NT2/D1 (cell line): ENCODE results near the gene GPR39.

ENCODE experiments used
- DNase-seq: peaks from one replicate; pipeline ENCODE4 v3.0.0-alpha.2; 2011; ENCODE audit warnings: low read depth, low spot score
- H3K27me3 ChIP-seq: 2 replicates; pipeline ENCODE4 v1.6.0; 2011; ENCODE audit warnings: mild to moderate bottlenecking; ENCODE audit not compliant: insufficient read length, insufficient read depth
- H3K36me3 ChIP-seq: 2 replicates; pipeline ENCODE4 v1.6.1; 2011; ENCODE audit warnings: mild to moderate bottlenecking, low read length, mixed read lengths; ENCODE audit not compliant: insufficient read depth, insufficient read length
- H3K4me1 ChIP-seq: 2 replicates; pipeline ENCODE4 v1.5.1; 2011; ENCODE audit not compliant: insufficient read depth, insufficient read length
- H3K4me3 ChIP-seq: 2 replicates; pipeline ENCODE4 v1.5.1; 2011; ENCODE audit warnings: low read depth; ENCODE audit not compliant: insufficient read length
- H3K9ac ChIP-seq: 2 replicates; pipeline ENCODE4 v1.6.0; 2011; ENCODE audit warnings: low read depth; ENCODE audit not compliant: insufficient read length
- H3K9me3 ChIP-seq: 2 replicates; pipeline ENCODE4 v1.5.1; 2011; ENCODE audit warnings: mild to moderate bottlenecking, low read length; ENCODE audit not compliant: insufficient read depth
- SUZ12 ChIP-seq: IDR thresholded peaks from 2 replicates; pipeline ENCODE4 v1.6.1; 2011; ENCODE audit not compliant: insufficient read length, insufficient read depth; ENCODE audit errors: extremely low read depth
- YY1 ChIP-seq: IDR thresholded peaks from 2 replicates; pipeline ENCODE4 v1.6.1; 2011; ENCODE audit not compliant: insufficient read length, insufficient read depth
- ZNF274 ChIP-seq: IDR thresholded peaks from 2 replicates; pipeline ENCODE4 v1.6.1; 2011; ENCODE audit warnings: mild to moderate bottlenecking, low read depth, low read length

Gene GPR39

DNA sequence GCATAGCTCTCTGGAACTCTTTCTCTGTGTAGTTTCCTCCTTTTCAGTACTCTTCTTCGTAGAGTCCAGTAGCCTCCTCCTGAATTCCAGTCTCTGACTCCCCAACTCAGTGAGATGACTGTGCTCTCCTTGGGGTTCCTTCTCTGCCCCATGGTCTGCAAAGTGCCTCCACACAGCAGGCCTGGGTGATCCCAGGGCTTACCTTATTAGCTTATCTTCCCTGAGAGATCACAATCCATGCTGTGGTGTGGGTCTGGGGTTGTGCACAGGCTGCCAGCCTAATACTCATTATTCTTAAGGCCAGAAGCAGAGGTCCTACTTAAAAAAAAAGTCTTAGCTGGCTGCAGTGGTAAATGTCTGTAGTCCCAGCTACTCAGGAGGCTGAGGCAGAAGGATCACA lies 4.6 kb upstream of the GPR39 start:
- Histone ChIP-seq H3K4me3 (no peak overlapping the region), H3K9me3 (no peaks in the 10 kb centered on the region), H3K4me1 (no peaks in the 10 kb centered on the region), H3K27me3 (peaks cover 23% of the 10 kb centered on the region), H3K9ac (no peak overlapping the region), H3K36me3 (no peaks in the 10 kb centered on the region)
- no peak for TF ChIP-seq YY1
- no peak for TF ChIP-seq SUZ12
- no peak for DNase-seq

DNA sequence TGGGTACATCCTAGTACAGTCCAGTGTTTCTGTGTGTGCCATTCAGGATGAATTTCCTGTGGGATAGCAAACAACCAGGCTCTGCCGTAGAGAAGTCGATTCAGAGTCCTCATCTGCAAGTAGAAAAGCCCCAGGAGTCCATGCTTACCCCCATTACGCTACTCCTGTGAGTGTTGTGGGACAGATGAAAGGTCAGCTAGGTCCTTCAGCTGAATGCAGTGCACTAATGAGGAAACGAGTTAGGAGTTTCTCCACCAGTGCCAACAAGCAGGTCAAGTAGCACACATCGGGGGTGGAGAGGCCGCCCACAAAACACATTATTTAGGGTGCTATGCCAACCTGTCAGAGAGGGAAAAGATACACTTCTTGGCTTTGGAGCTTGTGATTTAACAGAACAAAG lies 2.5 kb upstream of the GPR39 start:
- Histone ChIP-seq H3K4me3 (no peak overlapping the region), H3K27me3 (peaks cover 31% of the 10 kb centered on the region), H3K4me1 (peaks cover 2% of the 10 kb centered on the region), H3K36me3 (no peaks in the 10 kb centered on the region), H3K9me3 (no peaks in the 10 kb centered on the region), H3K9ac (no peak overlapping the region)
- no peak for DNase-seq
- TF ChIP-seq YY1 (no peak), SUZ12 (no peak), ZNF274 (no peak)

DNA sequence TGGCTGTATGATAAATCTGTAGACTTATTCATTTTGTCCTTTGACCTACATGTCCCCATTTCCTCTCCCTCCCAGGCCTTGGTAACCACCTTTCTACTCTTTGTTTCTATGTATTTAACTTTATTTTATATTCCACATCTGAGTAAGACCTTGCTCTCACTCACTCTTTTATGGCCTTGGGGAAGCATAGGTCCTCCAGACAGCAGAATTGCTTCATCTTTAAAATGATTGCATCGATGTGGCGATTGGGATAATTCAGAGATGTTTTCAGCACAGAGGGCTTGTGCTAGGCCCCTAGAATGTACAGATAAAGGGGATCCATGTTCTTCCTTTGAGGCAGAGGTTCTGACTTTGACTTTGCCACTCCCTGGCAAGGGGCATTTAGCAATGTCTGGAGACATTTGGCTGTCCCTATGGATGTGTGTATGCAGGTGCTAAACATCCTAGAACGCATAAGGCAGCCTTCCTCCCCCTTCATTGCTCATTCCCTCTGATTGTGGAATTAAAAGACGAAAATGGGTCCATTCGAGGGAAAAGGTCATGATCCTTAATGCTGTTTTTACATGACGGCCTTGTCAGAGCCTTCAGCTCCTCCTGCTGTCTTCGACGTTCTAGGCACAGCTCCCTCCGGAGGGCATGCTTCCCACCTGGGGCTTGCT lies 1.2 kb upstream of the GPR39 start:
- Histone ChIP-seq H3K27me3 (peaks cover 31% of the 10 kb centered on the region), H3K4me3 (peak overlapping the region; percentile 49), H3K4me1 (peaks cover 2% of the 10 kb centered on the region), H3K9me3 (no peaks in the 10 kb centered on the region), H3K36me3 (no peaks in the 10 kb centered on the region), H3K9ac (peak overlapping the region; percentile 82)
- no peak for TF ChIP-seq YY1
- TF ChIP-seq SUZ12, result no peak
- no peak for TF ChIP-seq ZNF274
- no peak for DNase-seq

DNA sequence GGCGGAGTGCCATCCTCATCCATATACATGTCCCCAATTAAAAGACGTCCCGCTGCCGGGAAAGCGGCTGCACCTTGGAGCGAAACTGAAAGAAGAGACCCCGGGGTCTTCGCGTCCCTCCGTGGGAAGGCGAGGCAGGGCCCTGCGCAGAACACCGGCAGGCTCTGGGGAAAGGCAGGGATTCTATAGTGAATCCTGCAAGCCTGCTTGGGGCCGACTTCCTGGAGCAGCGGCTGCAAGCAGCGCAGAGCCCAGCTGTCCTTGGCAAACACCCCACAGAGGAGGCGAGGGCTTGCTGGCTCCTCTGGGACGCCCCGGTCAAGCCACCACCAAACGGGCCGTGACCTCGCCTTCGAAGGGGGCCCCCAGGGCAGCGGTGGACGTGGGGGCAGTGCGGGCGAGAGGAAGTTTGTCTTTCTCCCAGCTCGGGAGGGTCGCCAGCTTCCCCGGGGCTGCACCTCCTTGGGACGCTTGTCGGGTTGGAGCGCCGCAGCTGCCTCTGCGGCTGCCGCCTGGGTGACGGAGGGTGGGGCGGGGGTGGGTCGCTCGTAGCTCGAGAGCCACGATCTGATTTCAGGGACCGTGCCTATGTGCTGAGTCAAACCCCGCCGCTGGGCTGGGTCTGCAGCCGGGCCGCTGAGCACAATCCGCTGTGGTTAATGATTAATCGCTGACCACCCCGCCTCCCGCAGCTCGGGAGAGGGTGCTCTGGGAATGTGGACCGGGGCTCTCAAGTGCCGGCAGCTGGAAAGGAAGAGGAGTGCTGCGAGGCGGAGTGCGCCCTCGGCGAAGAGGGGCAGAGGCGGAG lies 486 bp upstream of the GPR39 start:
- TF ChIP-seq SUZ12 (no peak), ZNF274 (no peak), YY1 (no peak)
- H3K9ac ChIP-seq, result peak overlapping the region; percentile 82
- no peaks in the 10 kb centered on the region for H3K36me3 ChIP-seq
- H3K27me3 ChIP-seq, result peaks cover 31% of the 10 kb centered on the region
- H3K4me1 ChIP-seq, result peaks cover 2% of the 10 kb centered on the region
- peak; percentile 62 for DNase-seq
- H3K9me3 ChIP-seq, result no peaks in the 10 kb centered on the region
- peak overlapping the region; percentile 49 for H3K4me3 ChIP-seq

DNA sequence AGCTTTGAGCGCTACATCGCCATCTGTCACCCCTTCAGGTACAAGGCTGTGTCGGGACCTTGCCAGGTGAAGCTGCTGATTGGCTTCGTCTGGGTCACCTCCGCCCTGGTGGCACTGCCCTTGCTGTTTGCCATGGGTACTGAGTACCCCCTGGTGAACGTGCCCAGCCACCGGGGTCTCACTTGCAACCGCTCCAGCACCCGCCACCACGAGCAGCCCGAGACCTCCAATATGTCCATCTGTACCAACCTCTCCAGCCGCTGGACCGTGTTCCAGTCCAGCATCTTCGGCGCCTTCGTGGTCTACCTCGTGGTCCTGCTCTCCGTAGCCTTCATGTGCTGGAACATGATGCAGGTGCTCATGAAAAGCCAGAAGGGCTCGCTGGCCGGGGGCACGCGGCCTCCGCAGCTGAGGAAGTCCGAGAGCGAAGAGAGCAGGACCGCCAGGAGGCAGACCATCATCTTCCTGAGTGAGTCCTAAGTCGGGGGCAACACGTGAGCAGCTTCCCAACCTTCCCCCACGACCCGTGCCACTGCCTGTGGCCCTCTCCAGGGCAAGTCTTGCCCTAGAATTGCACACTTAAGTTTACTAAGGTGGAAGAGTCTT lies 928 bp downstream of the GPR39 start:
- H3K9ac ChIP-seq, result no peak overlapping the region
- peaks cover 2% of the 10 kb centered on the region for H3K4me1 ChIP-seq
- H3K4me3 ChIP-seq, result no peak overlapping the region
- H3K9me3 ChIP-seq, result no peaks in the 10 kb centered on the region
- no peak for DNase-seq
- TF ChIP-seq ZNF274 (no peak), SUZ12 (no peak), YY1 (no peak)
- no peaks in the 10 kb centered on the region for H3K36me3 ChIP-seq
- H3K27me3 ChIP-seq, result peaks cover 31% of the 10 kb centered on the region

DNA sequence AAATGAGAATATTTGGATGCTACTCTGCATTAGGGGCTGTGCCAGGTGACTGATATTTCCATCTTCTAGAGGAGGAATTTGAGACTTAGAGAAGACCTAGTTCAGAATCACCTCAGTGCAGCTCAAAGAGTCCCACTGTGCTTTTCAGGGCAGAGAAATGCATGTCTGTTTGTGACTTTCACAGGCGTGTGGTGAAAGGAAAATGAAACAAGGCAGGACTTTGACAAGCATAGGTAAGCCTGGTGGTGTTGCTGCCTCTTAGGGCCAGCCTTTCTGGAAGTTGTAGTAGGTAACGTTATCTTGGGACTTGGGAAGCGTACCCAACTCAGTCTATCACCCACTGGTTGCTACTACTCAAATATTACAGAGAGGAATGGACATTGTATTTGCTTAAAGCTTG lies 2.6 kb downstream of the GPR39 start:
- no peaks in the 10 kb centered on the region for H3K9me3 ChIP-seq
- H3K36me3 ChIP-seq, result no peaks in the 10 kb centered on the region
- peaks cover 2% of the 10 kb centered on the region for H3K4me1 ChIP-seq
- TF ChIP-seq SUZ12, result no peak
- no peak for TF ChIP-seq ZNF274
- TF ChIP-seq YY1, result no peak
- no peak overlapping the region for H3K9ac ChIP-seq
- no peak for DNase-seq
- H3K4me3 ChIP-seq, result no peak overlapping the region
- H3K27me3 ChIP-seq, result peaks cover 26% of the 10 kb centered on the region

DNA sequence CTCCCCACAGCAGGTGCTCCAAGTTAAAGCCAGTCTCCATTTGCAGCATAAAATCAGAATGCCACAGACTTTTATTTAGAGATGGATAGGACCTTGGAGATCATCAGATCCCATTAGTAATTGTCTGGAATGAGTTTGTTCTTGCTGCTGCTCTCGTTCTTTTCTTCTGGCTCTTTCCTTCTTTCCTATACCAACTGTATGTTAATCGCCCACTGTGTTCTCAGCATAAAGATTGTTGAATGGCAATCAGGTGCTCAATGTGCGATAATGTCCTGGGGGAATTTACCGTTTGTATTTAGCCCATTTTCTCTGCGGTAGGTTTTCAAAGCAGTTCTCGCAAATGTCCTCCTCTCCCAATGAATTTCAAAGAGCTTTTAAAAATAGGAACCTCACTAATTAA lies 3.3 kb downstream of the GPR39 start:
- TF ChIP-seq SUZ12, result no peak
- TF ChIP-seq YY1, result no peak
- TF ChIP-seq ZNF274, result no peak
- no peaks in the 10 kb centered on the region for H3K9me3 ChIP-seq
- peaks cover 2% of the 10 kb centered on the region for H3K4me1 ChIP-seq
- H3K4me3 ChIP-seq, result no peak overlapping the region
- H3K9ac ChIP-seq, result no peak overlapping the region
- no peaks in the 10 kb centered on the region for H3K36me3 ChIP-seq
- H3K27me3 ChIP-seq, result peaks cover 21% of the 10 kb centered on the region
- no peak for DNase-seq
